HG03159 (cell line): ENCODE results near the gene GPALPP1.
"Not testable (repeated sequence)": the region's sequence is repeated elsewhere in the genome, so short reads cannot be mapped to it uniquely, and the experiment has no call there.

ENCODE experiments used
- ATAC-seq: cut with Tn5 transposase; IDR thresholded peaks from one replicate; pipeline ENCODE4 v1.9.1; 2021; ENCODE audit warnings: mild to moderate bottlenecking, moderate library complexity; ENCODE audit not compliant: unreplicated experiment

Gene GPALPP1

GRCh38 chr13:45060062-45060461 is 70.7 kb downstream of the GPALPP1 start:
- no peak for ATAC-seq

DNA sequence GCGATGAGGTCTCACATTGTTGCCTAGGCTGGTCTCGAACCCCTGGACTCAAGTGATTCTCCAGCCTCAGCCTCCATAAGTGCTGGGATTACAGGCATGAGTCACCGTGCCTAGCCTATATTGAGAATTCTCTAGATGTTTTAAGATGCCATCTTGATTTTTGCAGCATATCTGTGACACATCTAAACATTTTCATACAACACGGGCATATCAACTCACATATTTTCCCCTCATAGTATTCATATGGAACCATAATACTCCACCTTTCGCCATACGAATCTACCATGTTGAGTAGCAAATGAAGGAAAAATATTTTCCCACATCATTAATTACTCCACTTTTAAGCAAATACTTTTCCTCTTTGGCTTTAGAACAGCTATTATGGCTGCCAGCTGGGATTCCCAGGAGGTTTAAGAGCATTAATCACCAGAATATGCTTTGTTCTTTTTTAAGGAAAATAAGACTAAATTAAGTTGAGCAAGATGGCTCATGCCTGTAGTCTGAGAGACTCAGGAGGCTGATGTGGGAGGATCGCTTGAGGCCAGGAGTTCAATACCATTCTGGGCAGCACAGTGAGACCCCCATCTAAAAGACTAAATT is 74.0 kb downstream of the GPALPP1 start:
- no peak for ATAC-seq

- not testable (repeated sequence) for ATAC-seq
Measured at GRCh38 chr13:45063889-45064288, 74.6 kb downstream of the GPALPP1 start.

DNA sequence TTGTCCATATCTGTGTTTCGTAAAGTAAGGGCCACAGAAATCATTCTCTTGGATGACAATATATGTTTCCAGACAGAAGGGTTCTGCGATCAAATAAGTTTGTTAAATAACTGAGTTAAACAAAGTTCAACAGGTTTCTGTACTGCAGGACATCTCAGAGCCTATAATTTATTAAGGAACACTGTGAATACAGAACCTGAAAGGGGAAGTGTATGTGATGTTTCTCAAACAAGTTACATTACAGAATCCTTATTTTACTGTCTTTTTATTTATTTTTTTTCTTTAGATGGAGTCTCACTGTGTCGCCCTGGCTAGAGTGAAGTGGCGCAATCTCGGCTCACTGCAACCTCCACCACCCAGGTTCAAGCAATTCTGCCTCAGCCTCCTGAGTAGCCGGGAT is 75.6 kb downstream of the GPALPP1 start:
- ATAC-seq, result no peak

GRCh38 chr13:45068036-45069001 is 79.0 kb downstream of the GPALPP1 start:
- no peak for ATAC-seq

GRCh38 chr13:45073809-45074208 is 84.5 kb downstream of the GPALPP1 start:
- ATAC-seq, result no peak

DNA sequence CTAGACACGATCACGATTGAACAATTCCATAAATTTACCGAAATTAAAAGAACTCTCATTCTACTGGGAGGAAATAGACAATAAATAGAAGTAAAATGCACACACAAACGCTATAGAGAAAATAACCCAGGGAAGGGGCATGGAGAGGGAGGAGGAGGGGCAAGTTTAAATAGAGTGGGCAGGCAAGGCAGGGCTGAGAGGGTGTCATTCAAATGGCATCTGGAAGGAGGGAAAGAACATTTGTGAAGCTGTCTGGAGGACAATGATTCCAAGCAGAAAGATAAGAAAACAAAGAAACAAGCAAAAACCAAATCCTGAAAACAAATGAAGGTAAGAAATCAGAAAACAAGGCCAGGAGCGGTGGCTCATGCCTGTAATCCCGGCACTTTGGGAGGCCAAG is 85.4 kb downstream of the GPALPP1 start:
- ATAC-seq, result no peak

DNA sequence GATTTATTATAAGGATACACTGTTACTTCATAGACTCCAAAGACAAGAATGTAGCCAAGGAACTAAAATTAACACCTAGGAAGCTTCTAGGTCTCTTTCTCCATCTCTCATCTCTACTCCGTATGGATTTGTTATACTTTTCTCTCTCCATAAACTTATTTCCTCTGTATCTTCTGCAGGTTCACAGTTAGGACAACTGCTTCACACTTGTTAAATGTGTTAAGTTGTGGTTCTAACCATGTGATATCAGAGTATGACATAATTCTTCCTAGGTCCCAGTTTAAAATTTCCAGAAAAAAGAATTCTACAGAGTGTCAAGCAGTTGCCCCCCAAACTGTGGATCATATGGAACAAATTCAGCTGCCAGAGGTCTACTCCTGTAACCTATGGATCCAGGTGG is 88.7 kb downstream of the GPALPP1 start:
- no peak for ATAC-seq
